Subcutaneous adipose tissue (tissue), 4 donors: Measurements from ENCODE around the gene TM9SF1. TPM values are rescaled to one million over a fixed set of nuclear protein-coding genes. Genes with fewer than 3 reads are reported as not detected.

Experiments
- small RNA-seq: library from RNA; depleted of rRNA; stranded (forward); fragments of <200 nt; gene quantifications from one replicate; pipeline ENCODE3, GENCODE V24; 2016
- total RNA-seq, 4 donors: library from RNA; depleted of rRNA; stranded (reverse); fragments of >200 nt; gene quantifications; one replicate each; pipeline ENCODE4 v1.1.0, GENCODE V29; 2016
- TF ChIP-seq, protein P1 (sequence below): fragments of 450-650 bp; IDR thresholded peaks from one replicate; pipeline ENCODE4 v1.5.1; 2016; ENCODE audit warnings: low read depth, mild to moderate bottlenecking, control low read depth, antibody characterized with exemption, moderate library complexity

TM9SF1 gene
- total RNA-seq, 4 donors from 2014 or later = 36.7 to 46.6 (median 41.5) TPM

DNA sequence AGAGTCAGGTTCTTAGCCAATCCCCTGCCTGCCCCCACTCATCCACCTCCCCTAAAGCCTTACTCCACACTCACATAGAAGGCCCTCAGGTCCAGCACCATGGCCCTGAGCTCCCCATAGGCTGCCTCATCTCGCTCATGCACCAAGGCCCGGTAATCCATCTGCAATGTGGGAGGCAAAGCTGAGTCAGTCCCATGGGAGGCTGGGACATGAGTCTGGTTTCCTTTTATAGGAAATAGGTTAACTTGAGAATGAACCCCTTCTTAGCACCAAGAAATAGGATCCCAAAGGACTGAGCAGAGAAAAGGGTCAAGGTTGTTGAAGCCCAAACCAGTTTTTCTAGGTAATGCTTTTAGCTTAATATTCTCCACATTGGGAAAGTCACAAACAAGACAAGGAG is 51.7 kb downstream of the TM9SF1 start:
- TF ChIP-seq, protein P1, sequence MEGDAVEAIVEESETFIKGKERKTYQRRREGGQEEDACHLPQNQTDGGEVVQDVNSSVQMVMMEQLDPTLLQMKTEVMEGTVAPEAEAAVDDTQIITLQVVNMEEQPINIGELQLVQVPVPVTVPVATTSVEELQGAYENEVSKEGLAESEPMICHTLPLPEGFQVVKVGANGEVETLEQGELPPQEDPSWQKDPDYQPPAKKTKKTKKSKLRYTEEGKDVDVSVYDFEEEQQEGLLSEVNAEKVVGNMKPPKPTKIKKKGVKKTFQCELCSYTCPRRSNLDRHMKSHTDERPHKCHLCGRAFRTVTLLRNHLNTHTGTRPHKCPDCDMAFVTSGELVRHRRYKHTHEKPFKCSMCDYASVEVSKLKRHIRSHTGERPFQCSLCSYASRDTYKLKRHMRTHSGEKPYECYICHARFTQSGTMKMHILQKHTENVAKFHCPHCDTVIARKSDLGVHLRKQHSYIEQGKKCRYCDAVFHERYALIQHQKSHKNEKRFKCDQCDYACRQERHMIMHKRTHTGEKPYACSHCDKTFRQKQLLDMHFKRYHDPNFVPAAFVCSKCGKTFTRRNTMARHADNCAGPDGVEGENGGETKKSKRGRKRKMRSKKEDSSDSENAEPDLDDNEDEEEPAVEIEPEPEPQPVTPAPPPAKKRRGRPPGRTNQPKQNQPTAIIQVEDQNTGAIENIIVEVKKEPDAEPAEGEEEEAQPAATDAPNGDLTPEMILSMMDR = no peak

DNA sequence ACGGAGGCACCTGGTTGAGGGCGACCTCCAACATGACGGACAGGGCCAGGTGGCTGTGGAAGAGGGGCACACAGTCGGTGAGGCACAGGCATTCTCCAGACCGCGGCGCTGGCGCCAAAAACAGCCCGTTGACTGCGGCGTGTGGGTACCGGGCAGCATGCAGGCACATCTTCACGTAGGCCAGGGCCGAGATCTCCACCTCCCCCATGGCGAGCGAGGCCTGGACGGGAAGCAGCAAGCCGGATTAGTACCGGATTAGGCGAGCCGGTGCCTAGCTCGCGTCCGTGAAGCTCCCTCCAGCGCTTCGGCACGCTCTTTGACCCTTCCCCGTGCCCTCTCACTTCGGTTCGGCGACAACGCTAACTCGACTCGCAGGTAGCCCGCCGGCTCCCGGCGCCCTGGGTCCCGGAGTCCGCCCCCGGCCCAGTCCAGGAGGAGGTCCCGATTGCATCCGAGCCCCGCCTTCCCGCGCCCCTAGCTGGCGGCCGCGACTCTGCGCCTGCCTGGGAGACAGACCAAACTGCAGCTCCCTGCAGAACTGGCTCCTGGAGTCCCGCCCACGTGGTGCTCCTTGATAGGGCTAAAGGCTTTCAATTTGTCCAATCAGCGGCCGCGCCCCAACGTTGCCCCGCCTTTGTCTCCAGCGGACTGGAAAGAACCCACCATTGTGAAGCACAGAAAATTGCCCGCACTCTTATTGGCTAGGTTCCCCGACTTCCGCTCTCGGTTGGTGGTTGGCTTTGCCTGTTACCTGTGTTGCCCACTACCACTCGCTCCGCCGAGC is 54.0 kb downstream of the TM9SF1 start, which contains the start of gene EMC9:
Gene EMC9 (minus strand): TSS at position 495 of the 784 bp plus-strand sequence. CDS start 287 bp downstream, at position 208.
- TF ChIP-seq, protein P1 = no peak

DNA sequence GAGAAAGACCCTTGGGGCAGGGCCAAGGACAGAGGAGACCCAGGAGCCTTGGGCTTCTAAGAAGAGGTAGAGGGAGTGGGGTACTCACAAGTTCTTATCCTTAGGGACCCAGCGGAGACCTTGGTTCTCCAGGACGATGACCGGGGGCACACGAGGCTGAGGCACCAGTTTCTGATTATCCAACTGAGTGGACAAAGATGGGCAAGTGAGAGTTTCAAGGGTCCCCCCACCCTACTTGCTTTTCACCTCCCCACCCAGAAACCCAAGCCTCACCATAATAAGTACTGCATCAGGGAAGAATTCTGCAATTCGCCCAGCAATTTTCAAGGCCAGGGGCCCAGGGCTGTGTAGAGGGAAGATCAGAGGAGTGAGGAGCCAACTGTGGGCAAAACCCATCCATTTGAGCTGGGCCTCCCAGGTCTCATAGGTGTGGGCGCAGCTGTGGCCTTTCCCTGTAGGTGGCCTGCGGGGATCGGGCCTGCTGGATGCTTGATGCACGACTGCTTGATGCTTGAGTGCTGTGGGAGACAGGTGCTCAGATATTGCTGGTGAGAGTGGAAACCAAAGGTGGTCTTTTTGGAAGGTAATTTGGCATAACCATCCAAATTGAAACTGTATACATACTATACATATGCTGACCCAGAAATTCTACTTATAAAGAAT is 55.8 kb downstream of the TM9SF1 start:
- TF ChIP-seq, protein P1 = no peak

Small RNA genes within 50 kb of the gene (small RNA-seq; reads per million reads assigned to genes)
- gene AL136295.4 (not detected), gene CHMP4A (not detected), gene IPO4 (not detected), gene IRF9 (not detected), gene MDP1 (not detected), gene RNA5SP383 (1.1 reads per million)

Other genes with a start within 250 kb of the TM9SF1 start
- 10 to 100 TPM; 42.0 to 60.7 (median 45.8) TPM for gene DHRS4, start 241.7 kb downstream of the TM9SF1 start, total RNA-seq
- gene DHRS4L2, start 206.5 kb downstream of the TM9SF1 start, total RNA-seq = 10 to 100 TPM; 13.9 to 26.4 (median 20.9) TPM
- under 1 TPM in 3 of 4 donors, not detected in 1; 0.17 to 0.33 (median 0.22) TPM for gene CARMIL3, start 143.4 kb downstream of the TM9SF1 start, total RNA-seq
- not detected for gene CPNE6, start 123.9 kb downstream of the TM9SF1 start, total RNA-seq
- gene PCK2, start 101.1 kb downstream of the TM9SF1 start, total RNA-seq = 100 to 1,000 TPM in 1 of 4 donors, 10 to 100 TPM in 3; 24.0 to 125 (median 53.1) TPM
- gene DCAF11, start 80.7 kb downstream of the TM9SF1 start, total RNA-seq = 10 to 100 TPM; 39.6 to 83.5 (median 53.2) TPM
- 1 to 10 TPM in 3 of 4 donors, not detected in 1; 1.0 to 3.0 (median 1.1) TPM for gene NRL, start 80.5 kb downstream of the TM9SF1 start, total RNA-seq
- gene FITM1, start 64.8 kb downstream of the TM9SF1 start, total RNA-seq = under 1 TPM in 1 of 4 donors, not detected in 3; 0.68 TPM
- 100 to 1,000 TPM in 2 of 4 donors, 10 to 100 TPM in 2; 89.6 to 110 (median 99.7) TPM for gene PSME1, start 59.2 kb downstream of the TM9SF1 start, total RNA-seq
- 10 to 100 TPM in 2 of 4 donors, 1 to 10 TPM in 2; 6.7 to 16.3 (median 11.6) TPM for gene EMC9, start 53.9 kb downstream of the TM9SF1 start, total RNA-seq
- gene PSME2, start 48.8 kb downstream of the TM9SF1 start, total RNA-seq = 10 to 100 TPM; 34.5 to 42.8 (median 39.5) TPM
- 10 to 100 TPM; 21.7 to 54.8 (median 27.4) TPM for gene RNF31, start 47.9 kb downstream of the TM9SF1 start, total RNA-seq
- gene IRF9, start 34.2 kb downstream of the TM9SF1 start, total RNA-seq = 10 to 100 TPM; 31.6 to 83.1 (median 55.9) TPM
- 10 to 100 TPM in 1 of 4 donors, 1 to 10 TPM in 3; 3.1 to 27.7 (median 5.5) TPM for gene REC8, start 23.4 kb downstream of the TM9SF1 start, total RNA-seq
- gene IPO4, start 6.6 kb downstream of the TM9SF1 start, total RNA-seq = 10 to 100 TPM; 12.1 to 60.0 (median 17.3) TPM
- not detected for gene TSSK4, start 10.3 kb upstream of the TM9SF1 start, total RNA-seq
- gene CHMP4A, start 18.0 kb upstream of the TM9SF1 start, total RNA-seq = 100 to 1,000 TPM in 2 of 4 donors, 10 to 100 TPM in 2; 54.1 to 114 (median 82.3) TPM
- gene MDP1, start 20.6 kb upstream of the TM9SF1 start, total RNA-seq = 10 to 100 TPM; 14.3 to 30.3 (median 24.1) TPM
- gene NEDD8, start 36.9 kb upstream of the TM9SF1 start, total RNA-seq = 100 to 1,000 TPM; 106 to 156 (median 122) TPM
- 10 to 100 TPM; 31.3 to 75.5 (median 54.3) TPM for gene GMPR2, start 37.5 kb upstream of the TM9SF1 start, total RNA-seq
- 10 to 100 TPM; 46.1 to 68.0 (median 58.3) TPM for gene TINF2, start 47.2 kb upstream of the TM9SF1 start, total RNA-seq
- 1 to 10 TPM in 1 of 4 donors, under 1 TPM in 2, not detected in 1; 0.49 to 1.3 (median 0.85) TPM for gene TGM1, start 67.7 kb upstream of the TM9SF1 start, total RNA-seq
- 10 to 100 TPM; 11.9 to 34.9 (median 22.6) TPM for gene RABGGTA, start 76.2 kb upstream of the TM9SF1 start, total RNA-seq
- 10 to 100 TPM; 22.7 to 33.0 (median 28.6) TPM for gene DHRS1, start 104.3 kb upstream of the TM9SF1 start, total RNA-seq
- gene NOP9, start 104.4 kb upstream of the TM9SF1 start, total RNA-seq = 10 to 100 TPM; 14.3 to 19.4 (median 15.1) TPM
- gene CIDEB, start 112.5 kb upstream of the TM9SF1 start, total RNA-seq = 10 to 100 TPM in 2 of 4 donors, 1 to 10 TPM in 2; 5.2 to 14.3 (median 10.3) TPM
- gene LTB4R2, start 114.7 kb upstream of the TM9SF1 start, total RNA-seq = 10 to 100 TPM in 1 of 4 donors, 1 to 10 TPM in 3; 2.0 to 11.9 (median 6.4) TPM
- 10 to 100 TPM in 1 of 4 donors, 1 to 10 TPM in 3; 4.2 to 10.9 (median 7.5) TPM for gene LTB4R, start 116.1 kb upstream of the TM9SF1 start, total RNA-seq
- gene ADCY4, start 139.6 kb upstream of the TM9SF1 start, total RNA-seq = 100 to 1,000 TPM in 1 of 4 donors, 10 to 100 TPM in 3; 16.5 to 103 (median 28.8) TPM
- gene RIPK3, start 144.6 kb upstream of the TM9SF1 start, total RNA-seq = 10 to 100 TPM; 10.3 to 14.3 (median 12.3) TPM
- 10 to 100 TPM; 20.9 to 33.5 (median 26.1) TPM for gene NFATC4, start 172.7 kb upstream of the TM9SF1 start, total RNA-seq
- 10 to 100 TPM in 1 of 4 donors, 1 to 10 TPM in 3; 4.7 to 14.5 (median 7.8) TPM for gene NYNRIN, start 203.6 kb upstream of the TM9SF1 start, total RNA-seq
- 1 to 10 TPM; 2.7 to 6.4 (median 4.0) TPM for gene CBLN3, start 234.2 kb upstream of the TM9SF1 start, total RNA-seq
- 10 to 100 TPM; 29.5 to 81.8 (median 57.2) TPM for gene KHNYN, start 234.5 kb upstream of the TM9SF1 start, total RNA-seq
- 10 to 100 TPM; 24.5 to 39.7 (median 27.6) TPM for gene SDR39U1, start 247.3 kb upstream of the TM9SF1 start, total RNA-seq